GM12891 (cell line): ENCODE data around the gene MAPK14.

Experiments
- DNase-seq: peaks from one replicate; pipeline ENCODE4 v3.0.0; 2011; ENCODE audit warnings: low spot score; ENCODE audit not compliant: insufficient read length
- FAIRE-seq: peaks from 2 replicates; lab custom pipeline; 2011; peaks lifted over from hg19 to GRCh38; lab: Jason Lieb, UNC
- PAX5 ChIP-seq: IDR thresholded peaks from 2 replicates; pipeline ENCODE4 v1.6.1; 2011; ENCODE audit warnings: low read length, moderate library complexity, mild to moderate bottlenecking; ENCODE audit not compliant: insufficient read depth, severe bottlenecking
- POLR2A ChIP-seq: IDR thresholded peaks from 2 replicates; pipeline ENCODE4 v1.6.1; 2011; ENCODE audit warnings: low read depth, low read length, control low read depth
- POLR2AphosphoS5 ChIP-seq: IDR thresholded peaks from 2 replicates; pipeline ENCODE4 v1.6.1; 2011; ENCODE audit warnings: low read depth, low read length, control low read depth
- POU2F2 ChIP-seq: IDR thresholded peaks from 2 replicates; pipeline ENCODE4 v1.6.1; 2011; ENCODE audit warnings: low read depth, mild to moderate bottlenecking, control low read depth, low read length, moderate library complexity
- SPI1 ChIP-seq: IDR thresholded peaks from 2 replicates; pipeline ENCODE4 v1.6.1; 2011; ENCODE audit warnings: low read depth, low read length, control low read depth
- TAF1 ChIP-seq: IDR thresholded peaks from 2 replicates; pipeline ENCODE4 v1.6.1; 2011; ENCODE audit warnings: low read depth, low read length, control low read depth

MAPK14 gene

DNA sequence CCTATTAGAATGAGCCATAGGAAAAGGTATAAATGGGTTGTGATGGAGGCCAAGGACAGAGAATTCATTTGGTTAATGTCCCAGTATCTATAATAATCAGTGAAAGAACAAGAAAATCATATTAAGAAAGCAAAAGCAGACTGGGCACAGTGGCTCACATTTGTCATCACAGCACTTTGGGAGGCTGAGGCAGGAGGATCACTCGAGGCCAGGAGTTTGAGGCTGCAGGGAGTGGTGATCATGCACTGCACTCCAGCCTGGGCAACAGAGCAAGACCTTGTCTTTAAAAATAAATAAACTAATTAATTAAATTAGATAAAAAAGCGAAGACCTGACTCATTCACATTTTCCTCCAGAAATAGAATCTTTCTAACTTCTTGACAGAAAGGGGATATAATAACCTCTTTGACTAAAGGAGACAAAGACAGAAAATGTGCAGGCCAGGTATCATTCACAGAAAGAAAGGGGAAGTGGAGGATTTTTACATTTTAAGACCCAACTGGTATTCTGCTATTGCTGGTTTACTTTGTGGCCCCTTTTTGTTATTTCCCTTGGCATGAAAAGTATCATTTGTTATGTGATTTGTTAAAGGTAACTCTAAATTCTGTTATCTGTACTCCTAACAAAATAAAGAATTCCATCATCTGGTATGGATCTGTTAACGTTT, 70.8 kb downstream of the MAPK14 start:
- FAIRE-seq, result no peak
- TF ChIP-seq TAF1, result no peak
- TF ChIP-seq POLR2AphosphoS5, result no peak
- TF ChIP-seq SPI1, result peak; percentile 77
- TF ChIP-seq POLR2A, result no peak
- TF ChIP-seq PAX5, result no peak
- DNase-seq, result no peak

DNA sequence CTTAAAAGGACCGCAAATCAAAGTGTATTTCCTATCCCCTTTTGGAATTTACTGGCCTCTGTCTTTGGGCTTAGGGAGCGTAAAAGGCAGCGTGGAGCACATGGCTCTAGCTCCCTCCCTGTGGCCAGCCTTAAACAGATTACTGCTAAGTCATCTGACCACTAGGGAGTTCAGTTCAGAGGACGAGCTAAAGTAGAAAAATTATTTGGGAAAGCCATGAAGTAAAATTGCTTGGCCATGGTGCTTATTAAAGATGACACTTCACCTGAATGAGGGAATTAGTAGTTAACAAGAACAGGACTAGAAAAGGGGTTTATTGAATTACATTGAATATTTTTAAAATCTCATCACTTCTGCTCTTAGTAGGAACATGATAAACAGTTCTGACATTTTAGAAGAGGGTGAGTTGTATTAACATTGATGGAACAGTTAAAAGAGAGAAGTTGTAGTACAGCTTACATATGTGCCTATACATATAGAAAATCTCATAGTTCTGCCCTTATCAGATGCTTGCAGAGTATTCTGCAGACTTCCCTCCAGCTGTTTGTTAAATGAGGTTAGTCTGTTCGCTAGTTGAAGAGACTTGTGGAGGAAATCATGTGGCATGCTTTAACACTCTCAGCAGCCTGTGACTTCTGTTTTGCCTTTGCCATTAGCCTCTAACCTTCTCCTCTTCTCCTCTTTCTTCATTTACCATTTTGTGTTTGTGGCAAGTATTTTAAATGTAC, 71.5 kb downstream of the MAPK14 start:
- FAIRE-seq, result no peak
- no peak for DNase-seq
- TF ChIP-seq SPI1 (no peak), PAX5 (no peak), POLR2AphosphoS5 (no peak), POU2F2 (no peak), POLR2A (no peak), TAF1 (no peak)

DNA sequence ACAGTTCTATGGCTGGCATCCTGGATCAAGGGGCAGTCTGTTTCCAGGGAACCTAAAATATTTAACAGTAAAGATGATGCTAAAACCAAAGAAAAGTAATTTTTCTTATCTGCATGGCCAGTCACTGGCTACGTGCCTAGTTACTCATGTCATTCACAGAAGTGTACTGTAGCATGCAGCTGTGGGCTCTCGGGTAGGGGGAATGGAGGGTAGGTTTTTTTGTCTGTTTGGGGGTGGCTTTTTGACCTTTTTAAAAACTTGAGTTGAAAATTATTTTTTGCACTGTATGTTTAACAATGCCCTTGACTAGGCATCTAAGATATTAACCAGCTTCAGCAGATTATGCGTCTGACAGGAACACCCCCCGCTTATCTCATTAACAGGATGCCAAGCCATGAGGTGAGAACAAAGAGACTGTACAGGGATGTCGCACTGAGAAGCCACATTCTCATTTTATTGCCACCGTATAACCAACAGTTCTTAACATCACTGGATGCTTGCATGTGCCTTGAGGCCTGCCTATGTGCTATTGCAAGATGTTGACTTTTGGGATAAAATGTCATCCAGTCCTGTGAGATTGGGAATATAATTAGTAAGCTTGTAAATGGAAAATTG, 72.4 kb downstream of the MAPK14 start:
- no peak for FAIRE-seq
- TF ChIP-seq POLR2AphosphoS5, result no peak
- TF ChIP-seq TAF1, result no peak
- no peak for TF ChIP-seq PAX5
- TF ChIP-seq SPI1, result no peak
- no peak for TF ChIP-seq POLR2A
- TF ChIP-seq POU2F2, result no peak
- DNase-seq, result no peak

DNA sequence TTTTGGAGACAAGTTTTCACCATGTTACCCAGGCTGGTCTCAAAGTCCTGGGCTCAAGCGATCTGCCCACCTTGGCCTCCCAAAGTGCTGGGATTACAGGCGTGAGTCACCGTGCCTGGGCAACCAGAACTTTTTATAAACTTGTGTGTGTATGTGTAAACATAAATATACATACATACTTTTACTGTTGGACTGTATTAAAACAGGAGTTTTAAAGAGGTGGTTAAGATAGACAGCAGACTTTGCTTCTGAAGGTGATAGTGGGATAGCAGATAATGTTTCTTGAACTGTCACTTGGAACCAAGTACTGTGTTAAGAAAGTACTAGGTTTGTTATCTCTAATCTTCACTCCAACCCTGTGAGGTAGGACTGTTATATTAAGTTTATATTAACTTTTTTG, 74.1 kb downstream of the MAPK14 start:
- DNase-seq (no peak), FAIRE-seq (no peak)
- TF ChIP-seq TAF1 (no peak), PAX5 (no peak), POLR2AphosphoS5 (no peak), POU2F2 (no peak), SPI1 (no peak), POLR2A (no peak)

DNA sequence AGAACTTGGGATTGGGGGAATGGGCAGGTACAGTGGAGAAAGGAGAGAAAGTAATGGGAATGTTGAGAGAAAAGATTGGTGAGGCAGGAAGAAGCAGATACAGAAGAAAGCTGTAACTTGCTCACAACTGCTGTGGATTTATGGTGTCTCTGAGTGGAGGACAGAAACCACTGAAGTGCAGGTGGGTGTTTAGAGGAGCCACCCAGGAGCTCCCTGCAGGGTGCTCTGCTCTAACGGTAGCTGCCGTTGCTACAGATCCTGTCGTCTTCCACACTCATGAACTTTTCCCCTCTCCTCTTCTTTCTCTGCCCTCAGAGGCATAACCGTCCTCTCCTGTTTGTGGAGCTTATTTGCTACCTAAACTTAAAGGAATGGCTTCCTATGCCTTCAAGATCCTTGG, 75.2 kb downstream of the MAPK14 start:
- no peak for DNase-seq
- no peak for FAIRE-seq
- no peak for TF ChIP-seq PAX5
- no peak for TF ChIP-seq SPI1
- no peak for TF ChIP-seq POLR2A
- TF ChIP-seq POU2F2, result no peak
- TF ChIP-seq TAF1, result no peak

DNA sequence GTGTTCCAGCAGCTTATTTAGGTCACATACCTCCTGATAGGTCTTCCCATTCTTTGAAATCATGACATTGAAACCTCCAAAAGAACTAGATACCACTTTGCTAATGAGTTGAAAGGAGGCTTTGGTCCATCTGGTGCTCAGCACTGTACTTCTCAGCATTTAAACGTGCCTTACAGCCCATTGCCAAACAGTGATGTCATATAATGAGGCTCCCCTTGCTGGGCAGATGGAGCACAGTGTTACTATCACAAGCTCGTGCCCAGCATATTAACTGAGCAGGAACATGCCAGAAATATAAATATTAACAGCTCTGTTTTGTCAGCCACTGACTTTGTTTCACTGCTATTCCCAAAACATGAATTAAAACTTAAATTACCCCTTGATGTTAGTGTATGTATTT, 77.2 kb downstream of the MAPK14 start:
- FAIRE-seq, result no peak
- no peak for TF ChIP-seq POU2F2
- no peak for TF ChIP-seq POLR2AphosphoS5
- TF ChIP-seq POLR2A, result no peak
- TF ChIP-seq PAX5, result no peak
- TF ChIP-seq TAF1, result no peak
- no peak for TF ChIP-seq SPI1
- DNase-seq, result no peak

DNA sequence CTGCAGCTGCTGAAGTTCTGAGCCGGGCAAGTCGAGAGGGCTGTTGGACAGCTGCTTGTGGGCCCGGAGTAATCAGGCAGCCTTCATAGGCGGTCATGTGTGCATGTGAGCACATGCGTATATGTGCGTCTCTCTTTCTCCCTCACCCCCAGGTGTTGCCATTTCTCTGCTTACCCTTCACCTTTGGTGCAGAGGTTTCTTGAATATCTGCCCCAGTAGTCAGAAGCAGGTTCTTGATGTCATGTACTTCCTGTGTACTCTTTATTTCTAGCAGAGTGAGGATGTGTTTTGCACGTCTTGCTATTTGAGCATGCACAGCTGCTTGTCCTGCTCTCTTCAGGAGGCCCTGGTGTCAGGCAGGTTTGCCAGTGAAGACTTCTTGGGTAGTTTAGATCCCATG, 81.5 kb downstream of the MAPK14 start:
- FAIRE-seq (peak; percentile 77), DNase-seq (no peak)
- TF ChIP-seq POLR2A (no peak), POLR2AphosphoS5 (no peak), PAX5 (no peak), SPI1 (no peak), POU2F2 (no peak)

DNA sequence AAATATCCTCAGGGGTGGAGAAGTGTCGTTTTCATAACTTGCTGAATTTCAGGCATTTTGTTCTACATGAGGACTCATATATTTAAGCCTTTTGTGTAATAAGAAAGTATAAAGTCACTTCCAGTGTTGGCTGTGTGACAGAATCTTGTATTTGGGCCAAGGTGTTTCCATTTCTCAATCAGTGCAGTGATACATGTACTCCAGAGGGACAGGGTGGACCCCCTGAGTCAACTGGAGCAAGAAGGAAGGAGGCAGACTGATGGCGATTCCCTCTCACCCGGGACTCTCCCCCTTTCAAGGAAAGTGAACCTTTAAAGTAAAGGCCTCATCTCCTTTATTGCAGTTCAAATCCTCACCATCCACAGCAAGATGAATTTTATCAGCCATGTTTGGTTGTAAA, 82.4 kb downstream of the MAPK14 start:
- no peak for FAIRE-seq

DNA sequence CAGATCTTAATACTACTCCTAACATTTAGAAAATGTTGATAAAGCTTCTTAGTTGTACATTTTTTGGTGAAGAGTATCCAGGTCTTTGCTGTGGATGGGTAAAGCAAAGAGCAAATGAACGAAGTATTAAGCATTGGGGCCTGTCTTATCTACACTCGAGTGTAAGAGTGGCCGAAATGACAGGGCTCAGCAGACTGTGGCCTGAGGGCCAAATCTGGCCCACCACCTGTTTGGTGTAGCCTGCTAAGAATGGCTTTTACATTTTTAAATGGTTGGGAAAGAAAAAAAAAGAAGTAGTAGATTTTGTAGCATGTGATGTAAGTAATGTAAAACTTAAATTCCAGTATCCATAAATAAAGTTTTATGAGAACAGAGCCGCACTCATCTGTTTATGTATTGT, 83.3 kb downstream of the MAPK14 start:
- TF ChIP-seq POU2F2 (no peak), PAX5 (no peak), SPI1 (no peak), POLR2AphosphoS5 (no peak), TAF1 (no peak), POLR2A (no peak)
- DNase-seq, result no peak
- no peak for FAIRE-seq

More for the DNA sequence above, 82.4 kb downstream of the MAPK14 start:
- TF ChIP-seq POLR2A (no peak), TAF1 (no peak), SPI1 (no peak), POU2F2 (no peak), PAX5 (no peak)
- no peak for DNase-seq

DNA sequence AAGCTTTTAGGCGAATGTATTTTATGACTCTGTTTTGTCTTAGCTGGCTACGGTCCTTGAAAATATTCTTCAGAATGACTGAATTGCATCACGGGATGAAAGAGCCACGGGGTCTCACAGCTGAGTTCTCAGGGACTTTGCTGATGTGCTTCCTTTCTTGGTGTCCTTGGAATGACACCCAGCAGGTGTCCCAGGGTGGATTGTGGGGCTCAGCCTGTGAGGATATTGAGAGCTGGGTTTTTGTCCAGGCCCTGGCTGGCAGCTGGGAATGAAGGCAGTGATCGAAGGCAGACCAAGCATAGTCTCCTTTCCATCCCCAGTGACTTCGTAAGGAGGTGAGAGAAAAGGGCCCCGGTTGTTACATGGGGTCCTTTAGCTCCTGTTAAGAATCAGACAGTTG, 83.9 kb downstream of the MAPK14 start:
- FAIRE-seq (no peak), DNase-seq (no peak)
- no peak for TF ChIP-seq POLR2AphosphoS5
- no peak for TF ChIP-seq TAF1
- TF ChIP-seq POU2F2, result no peak
- TF ChIP-seq SPI1, result no peak
- no peak for TF ChIP-seq PAX5
- no peak for TF ChIP-seq POLR2A
